Measurements from ENCODE around the gene FAM120AOS.

DNA sequence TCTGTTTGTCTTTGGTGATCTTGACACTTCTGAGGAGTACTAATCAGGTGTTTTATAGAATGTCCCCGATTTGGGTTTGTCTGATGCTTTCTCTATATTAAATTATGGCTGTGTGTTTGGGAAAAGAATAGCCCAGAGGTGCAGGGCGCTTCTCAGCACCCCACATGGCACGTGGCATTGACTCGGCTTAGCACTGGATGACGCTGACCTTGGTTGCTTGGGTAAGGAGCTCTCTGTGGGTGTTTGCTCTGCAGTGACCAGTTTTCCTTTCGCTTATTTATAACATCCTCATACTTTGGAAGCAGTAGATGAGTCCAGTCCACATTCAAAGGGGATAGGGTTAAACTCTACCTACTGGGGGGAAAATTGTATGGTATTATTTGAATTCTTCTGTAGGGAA, 12.5 kb upstream of the FAM120AOS start:
- TF ChIP-seq, protein P1, sequence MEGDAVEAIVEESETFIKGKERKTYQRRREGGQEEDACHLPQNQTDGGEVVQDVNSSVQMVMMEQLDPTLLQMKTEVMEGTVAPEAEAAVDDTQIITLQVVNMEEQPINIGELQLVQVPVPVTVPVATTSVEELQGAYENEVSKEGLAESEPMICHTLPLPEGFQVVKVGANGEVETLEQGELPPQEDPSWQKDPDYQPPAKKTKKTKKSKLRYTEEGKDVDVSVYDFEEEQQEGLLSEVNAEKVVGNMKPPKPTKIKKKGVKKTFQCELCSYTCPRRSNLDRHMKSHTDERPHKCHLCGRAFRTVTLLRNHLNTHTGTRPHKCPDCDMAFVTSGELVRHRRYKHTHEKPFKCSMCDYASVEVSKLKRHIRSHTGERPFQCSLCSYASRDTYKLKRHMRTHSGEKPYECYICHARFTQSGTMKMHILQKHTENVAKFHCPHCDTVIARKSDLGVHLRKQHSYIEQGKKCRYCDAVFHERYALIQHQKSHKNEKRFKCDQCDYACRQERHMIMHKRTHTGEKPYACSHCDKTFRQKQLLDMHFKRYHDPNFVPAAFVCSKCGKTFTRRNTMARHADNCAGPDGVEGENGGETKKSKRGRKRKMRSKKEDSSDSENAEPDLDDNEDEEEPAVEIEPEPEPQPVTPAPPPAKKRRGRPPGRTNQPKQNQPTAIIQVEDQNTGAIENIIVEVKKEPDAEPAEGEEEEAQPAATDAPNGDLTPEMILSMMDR (conservative IDR thresholded peaks at IDR 0.05): no peak
- no peak for TF ChIP-seq EZH2 (IDR thresholded peaks at IDR 0.05; ENCODE audit: low read depth)
